ENCODE data around the gene LCE7A.

Gene LCE7A

GRCh38 chr1:152860129-152860528 lies 333 bp downstream of the LCE7A start:
- H3K36me3 ChIP-seq (ENCODE audit: control insufficient read depth in 2 of 2, insufficient read depth in 2 of 2, low read length in 2 of 2), result no peaks in the 10 kb centered on the region
- H3K4me3 ChIP-seq (ENCODE audit: low read length in 2 of 2), result no peak overlapping the region
- H3K27me3 ChIP-seq (ENCODE audit: control insufficient read depth in 2 of 2, insufficient read depth in 2 of 2, low read length in 2 of 2), result no peaks in the 10 kb centered on the region
- no peak overlapping the region for H3K9ac ChIP-seq (ENCODE audit: low read depth in 1 of 2, low read length in 2 of 2)
- H3K9me3 ChIP-seq (ENCODE audit: control insufficient read depth in 2 of 2, low read length in 2 of 2), result no peaks in the 10 kb centered on the region
- H3K27ac ChIP-seq (ENCODE audit: low read depth in 2 of 2, low read length in 2 of 2), result no peak overlapping the region
- no peaks in the 10 kb centered on the region for H3K4me1 ChIP-seq (ENCODE audit: control insufficient read depth in 2 of 2, insufficient read depth in 2 of 2, low read length in 2 of 2)

- Histone ChIP-seq H3K27me3 (ENCODE audit: control insufficient read depth in 2 of 2, insufficient read depth in 2 of 2, low read length in 2 of 2) (no peaks in the 10 kb centered on the region), H3K9ac (ENCODE audit: low read depth in 1 of 2, low read length in 2 of 2) (no peak overlapping the region), H3K27ac (ENCODE audit: low read depth in 2 of 2, low read length in 2 of 2) (no peak overlapping the region), H3K4me1 (ENCODE audit: control insufficient read depth in 2 of 2, insufficient read depth in 2 of 2, low read length in 2 of 2) (no peaks in the 10 kb centered on the region), H3K4me3 (ENCODE audit: low read length in 2 of 2) (no peak overlapping the region), H3K36me3 (ENCODE audit: control insufficient read depth in 2 of 2, insufficient read depth in 2 of 2, low read length in 2 of 2) (no peaks in the 10 kb centered on the region), H3K9me3 (ENCODE audit: control insufficient read depth in 2 of 2, low read length in 2 of 2) (no peaks in the 10 kb centered on the region)
Measured at GRCh38 chr1:152861374-152861773, 1.6 kb downstream of the LCE7A start.

- no peak overlapping the region for H3K4me3 ChIP-seq (ENCODE audit: low read length in 2 of 2)
- no peaks in the 10 kb centered on the region for H3K4me1 ChIP-seq (ENCODE audit: control insufficient read depth in 2 of 2, insufficient read depth in 2 of 2, low read length in 2 of 2)
- no peaks in the 10 kb centered on the region for H3K9me3 ChIP-seq (ENCODE audit: control insufficient read depth in 2 of 2, low read length in 2 of 2)
- H3K9ac ChIP-seq (ENCODE audit: low read depth in 1 of 2, low read length in 2 of 2), result no peak overlapping the region
- no peaks in the 10 kb centered on the region for H3K36me3 ChIP-seq (ENCODE audit: control insufficient read depth in 2 of 2, insufficient read depth in 2 of 2, low read length in 2 of 2)
- no peaks in the 10 kb centered on the region for H3K27me3 ChIP-seq (ENCODE audit: control insufficient read depth in 2 of 2, insufficient read depth in 2 of 2, low read length in 2 of 2)
- H3K27ac ChIP-seq (ENCODE audit: low read depth in 2 of 2, low read length in 2 of 2), result no peak overlapping the region
Measured at GRCh38 chr1:152864443-152864842, 4.6 kb downstream of the LCE7A start.

GRCh38 chr1:152866321-152866720 lies 6.5 kb downstream of the LCE7A start:
- Histone ChIP-seq H3K4me1 (ENCODE audit: control insufficient read depth in 2 of 2, insufficient read depth in 2 of 2, low read length in 2 of 2) (no peaks in the 10 kb centered on the region), H3K27me3 (ENCODE audit: control insufficient read depth in 2 of 2, insufficient read depth in 2 of 2, low read length in 2 of 2) (no peaks in the 10 kb centered on the region), H3K4me3 (ENCODE audit: low read length in 2 of 2) (no peak overlapping the region), H3K27ac (ENCODE audit: low read depth in 2 of 2, low read length in 2 of 2) (no peak overlapping the region), H3K9ac (ENCODE audit: low read depth in 1 of 2, low read length in 2 of 2) (no peak overlapping the region), H3K9me3 (ENCODE audit: control insufficient read depth in 2 of 2, low read length in 2 of 2) (no peaks in the 10 kb centered on the region), H3K36me3 (ENCODE audit: control insufficient read depth in 2 of 2, insufficient read depth in 2 of 2, low read length in 2 of 2) (no peaks in the 10 kb centered on the region)

GRCh38 chr1:152869808-152870419 lies 10.1 kb downstream of the LCE7A start:
- Histone ChIP-seq H3K27me3 (ENCODE audit: control insufficient read depth in 2 of 2, insufficient read depth in 2 of 2, low read length in 2 of 2) (no peaks in the 10 kb centered on the region), H3K9ac (ENCODE audit: low read depth in 1 of 2, low read length in 2 of 2) (no peak overlapping the region), H3K9me3 (ENCODE audit: control insufficient read depth in 2 of 2, low read length in 2 of 2) (no peaks in the 10 kb centered on the region), H3K27ac (ENCODE audit: low read depth in 2 of 2, low read length in 2 of 2) (no peak overlapping the region), H3K4me3 (ENCODE audit: low read length in 2 of 2) (no peak overlapping the region), H3K4me1 (ENCODE audit: control insufficient read depth in 2 of 2, insufficient read depth in 2 of 2, low read length in 2 of 2) (no peaks in the 10 kb centered on the region), H3K36me3 (ENCODE audit: control insufficient read depth in 2 of 2, insufficient read depth in 2 of 2, low read length in 2 of 2) (no peaks in the 10 kb centered on the region)

- no peaks in the 10 kb centered on the region for H3K4me1 ChIP-seq (ENCODE audit: control insufficient read depth in 2 of 2, insufficient read depth in 2 of 2, low read length in 2 of 2)
- no peak overlapping the region for H3K27ac ChIP-seq (ENCODE audit: low read depth in 2 of 2, low read length in 2 of 2)
- no peaks in the 10 kb centered on the region for H3K9me3 ChIP-seq (ENCODE audit: control insufficient read depth in 2 of 2, low read length in 2 of 2)
- no peaks in the 10 kb centered on the region for H3K27me3 ChIP-seq (ENCODE audit: control insufficient read depth in 2 of 2, insufficient read depth in 2 of 2, low read length in 2 of 2)
- no peak overlapping the region for H3K4me3 ChIP-seq (ENCODE audit: low read length in 2 of 2)
- no peaks in the 10 kb centered on the region for H3K36me3 ChIP-seq (ENCODE audit: control insufficient read depth in 2 of 2, insufficient read depth in 2 of 2, low read length in 2 of 2)
- H3K9ac ChIP-seq (ENCODE audit: low read depth in 1 of 2, low read length in 2 of 2), result no peak overlapping the region
Measured at GRCh38 chr1:152870831-152871730, 11.3 kb downstream of the LCE7A start.

GRCh38 chr1:152871731-152872126 lies 11.9 kb downstream of the LCE7A start:
- no peak overlapping the region for H3K27ac ChIP-seq (ENCODE audit: low read depth in 2 of 2, low read length in 2 of 2)
- H3K9ac ChIP-seq (ENCODE audit: low read depth in 1 of 2, low read length in 2 of 2), result no peak overlapping the region
- no peak overlapping the region for H3K4me3 ChIP-seq (ENCODE audit: low read length in 2 of 2)
- H3K36me3 ChIP-seq (ENCODE audit: control insufficient read depth in 2 of 2, insufficient read depth in 2 of 2, low read length in 2 of 2), result no peaks in the 10 kb centered on the region
- H3K4me1 ChIP-seq (ENCODE audit: control insufficient read depth in 2 of 2, insufficient read depth in 2 of 2, low read length in 2 of 2), result no peaks in the 10 kb centered on the region
- no peaks in the 10 kb centered on the region for H3K27me3 ChIP-seq (ENCODE audit: control insufficient read depth in 2 of 2, insufficient read depth in 2 of 2, low read length in 2 of 2)
- no peaks in the 10 kb centered on the region for H3K9me3 ChIP-seq (ENCODE audit: control insufficient read depth in 2 of 2, low read length in 2 of 2)

GRCh38 chr1:152873495-152873894 lies 13.7 kb downstream of the LCE7A start:
- H3K9ac ChIP-seq (ENCODE audit: low read depth in 1 of 2, low read length in 2 of 2), result no peak overlapping the region
- H3K4me3 ChIP-seq (ENCODE audit: low read length in 2 of 2), result no peak overlapping the region
- H3K4me1 ChIP-seq (ENCODE audit: control insufficient read depth in 2 of 2, insufficient read depth in 2 of 2, low read length in 2 of 2), result no peaks in the 10 kb centered on the region
- H3K27ac ChIP-seq (ENCODE audit: low read depth in 2 of 2, low read length in 2 of 2), result no peak overlapping the region
- no peaks in the 10 kb centered on the region for H3K27me3 ChIP-seq (ENCODE audit: control insufficient read depth in 2 of 2, insufficient read depth in 2 of 2, low read length in 2 of 2)
- no peaks in the 10 kb centered on the region for H3K36me3 ChIP-seq (ENCODE audit: control insufficient read depth in 2 of 2, insufficient read depth in 2 of 2, low read length in 2 of 2)
- no peaks in the 10 kb centered on the region for H3K9me3 ChIP-seq (ENCODE audit: control insufficient read depth in 2 of 2, low read length in 2 of 2)

GRCh38 chr1:152876827-152877226 lies 17.0 kb downstream of the LCE7A start:
- Histone ChIP-seq H3K36me3 (ENCODE audit: control insufficient read depth in 2 of 2, insufficient read depth in 2 of 2, low read length in 2 of 2) (no peaks in the 10 kb centered on the region), H3K27me3 (ENCODE audit: control insufficient read depth in 2 of 2, insufficient read depth in 2 of 2, low read length in 2 of 2) (no peaks in the 10 kb centered on the region), H3K4me1 (ENCODE audit: control insufficient read depth in 2 of 2, insufficient read depth in 2 of 2, low read length in 2 of 2) (no peaks in the 10 kb centered on the region), H3K27ac (ENCODE audit: low read depth in 2 of 2, low read length in 2 of 2) (no peak overlapping the region), H3K4me3 (ENCODE audit: low read length in 2 of 2) (no peak overlapping the region), H3K9ac (ENCODE audit: low read depth in 1 of 2, low read length in 2 of 2) (no peak overlapping the region), H3K9me3 (ENCODE audit: control insufficient read depth in 2 of 2, low read length in 2 of 2) (no peaks in the 10 kb centered on the region)

- H3K27ac ChIP-seq (ENCODE audit: low read depth in 2 of 2, low read length in 2 of 2), result no peak within 1 kb of the TSS
- H3K9ac ChIP-seq (ENCODE audit: low read depth in 1 of 2, low read length in 2 of 2), result no peak within 1 kb of the TSS
- no peaks in the 10 kb centered on the region for H3K36me3 ChIP-seq (ENCODE audit: control insufficient read depth in 2 of 2, insufficient read depth in 2 of 2, low read length in 2 of 2)
- H3K4me1 ChIP-seq (ENCODE audit: control insufficient read depth in 2 of 2, insufficient read depth in 2 of 2, low read length in 2 of 2), result no peaks in the 10 kb centered on the region
- H3K4me3 ChIP-seq (ENCODE audit: low read length in 2 of 2), result no peak within 1 kb of the TSS
- H3K9me3 ChIP-seq (ENCODE audit: control insufficient read depth in 2 of 2, low read length in 2 of 2), result no peaks in the 10 kb centered on the region
- no peaks in the 10 kb centered on the region for H3K27me3 ChIP-seq (ENCODE audit: control insufficient read depth in 2 of 2, insufficient read depth in 2 of 2, low read length in 2 of 2)
Measured at GRCh38 chr1:152878042-152878441, 18.2 kb downstream of the LCE7A start, which contains the start of gene SMCP. Gene SMCP (plus strand): TSS chr1:152878322. CDS start chr1:152884423, 6,101 bp downstream.
